HG03060 (cell line): ENCODE data around the gene NEK3.
"Not testable (repeated sequence)": the region's sequence is repeated elsewhere in the genome, so short reads cannot be mapped to it uniquely, and the experiment has no call there.

Experiments
- ATAC-seq: cut with Tn5 transposase; IDR thresholded peaks from one replicate; pipeline ENCODE4 v1.9.1; 2021; ENCODE audit warnings: low read depth, moderate number of reproducible peaks; ENCODE audit not compliant: unreplicated experiment

NEK3 gene

GRCh38 chr13:52127378-52127777, 32.0 kb downstream of the NEK3 start:
- no peak for ATAC-seq

GRCh38 chr13:52125547-52125946, 33.9 kb downstream of the NEK3 start:
- no peak for ATAC-seq

- no peak for ATAC-seq
Observed at GRCh38 chr13:52118595-52118994, 40.8 kb downstream of the NEK3 start.

- ATAC-seq, result no peak
Observed at GRCh38 chr13:52118095-52118494, 41.3 kb downstream of the NEK3 start.

GRCh38 chr13:52112591-52112990, 46.8 kb downstream of the NEK3 start:
- no peak for ATAC-seq

GRCh38 chr13:52109116-52109670, 50.2 kb downstream of the NEK3 start:
- ATAC-seq, result no peak

GRCh38 chr13:52105841-52106240, 53.6 kb downstream of the NEK3 start:
- ATAC-seq, result no peak

- ATAC-seq, result no peak
Observed at GRCh38 chr13:52104624-52105023, 54.8 kb downstream of the NEK3 start.

- no peak for ATAC-seq
Observed at GRCh38 chr13:52103386-52103785, 56.0 kb downstream of the NEK3 start.

GRCh38 chr13:52102423-52102822, 57.0 kb downstream of the NEK3 start:
- ATAC-seq, result not testable (repeated sequence)

- no peak for ATAC-seq
Observed at GRCh38 chr13:52097197-52097596, 62.2 kb downstream of the NEK3 start.

- no peak for ATAC-seq
Observed at GRCh38 chr13:52096748-52097147, 62.6 kb downstream of the NEK3 start.

GRCh38 chr13:52096062-52096461, 63.3 kb downstream of the NEK3 start:
- no peak for ATAC-seq

GRCh38 chr13:52092087-52092486, 67.3 kb downstream of the NEK3 start:
- no peak for ATAC-seq

- no peak for ATAC-seq
Observed at GRCh38 chr13:52091473-52091872, 67.9 kb downstream of the NEK3 start.

GRCh38 chr13:52085421-52085820, 74.0 kb downstream of the NEK3 start:
- ATAC-seq, result no peak

GRCh38 chr13:52084981-52085380, 74.4 kb downstream of the NEK3 start:
- ATAC-seq, result not testable (repeated sequence)
